Measurements from ENCODE around the gene POU2F1. TPM values are rescaled to one million over a fixed set of nuclear protein-coding genes. Genes with fewer than 3 reads are reported as not detected.

The POU2F1 gene
- polyA plus RNA-seq, 1 donor (not counting 4 experiments of a cell fraction or from before 2014, with no cell fraction given): 3.2 TPM

DNA sequence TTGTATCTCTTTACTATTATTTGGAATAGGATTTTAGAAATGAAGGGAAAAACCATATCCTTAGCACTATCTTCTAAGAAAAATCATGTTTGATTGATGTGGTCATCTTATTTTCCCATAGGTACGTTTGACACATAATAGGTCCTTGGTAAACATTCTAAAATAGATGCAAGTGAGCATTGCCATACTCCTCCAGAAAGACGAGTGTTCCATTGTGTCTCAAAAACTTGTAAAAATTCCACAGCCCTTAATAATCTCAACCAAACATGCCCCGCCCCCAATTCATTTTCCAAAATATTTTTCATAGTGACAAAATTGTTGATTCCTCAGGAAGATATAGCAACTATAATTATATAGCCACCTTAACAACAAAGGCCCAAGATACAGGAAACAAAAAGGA is 184.2 kb downstream of the POU2F1 start:
- H3K27me3 ChIP-seq (ENCODE audit: control insufficient read depth, extremely low read depth, insufficient read depth, low read length): no peaks in the 10 kb centered on the region
- H3K9me3 ChIP-seq (ENCODE audit: control insufficient read depth, low read depth, low read length): no peaks in the 10 kb centered on the region
- DNase-seq (ENCODE audit: low read depth, low spot score) (no peak), FAIRE-seq (no peak)
- H3K4me3 ChIP-seq (ENCODE audit: control insufficient read depth in 2 of 3, extremely low read depth in 1 of 3, insufficient read depth in 2 of 3, low read depth in 1 of 3, low read length in 3 of 3): no peak overlapping the region
- dilution Hi-C loops (cut with MboI; ENCODE audit: extremely low pct_ligation_motif_present, low sequenced_read_pairs): no loop called here
- H3K4me1 ChIP-seq (ENCODE audit: control insufficient read depth, extremely low read depth, insufficient read depth, low read length): no peaks in the 10 kb centered on the region
- H3K4me2 ChIP-seq (ENCODE audit: control insufficient read depth, extremely low read depth, insufficient read depth, low read depth, low read length): no peak overlapping the region
- TF ChIP-seq, protein P1, sequence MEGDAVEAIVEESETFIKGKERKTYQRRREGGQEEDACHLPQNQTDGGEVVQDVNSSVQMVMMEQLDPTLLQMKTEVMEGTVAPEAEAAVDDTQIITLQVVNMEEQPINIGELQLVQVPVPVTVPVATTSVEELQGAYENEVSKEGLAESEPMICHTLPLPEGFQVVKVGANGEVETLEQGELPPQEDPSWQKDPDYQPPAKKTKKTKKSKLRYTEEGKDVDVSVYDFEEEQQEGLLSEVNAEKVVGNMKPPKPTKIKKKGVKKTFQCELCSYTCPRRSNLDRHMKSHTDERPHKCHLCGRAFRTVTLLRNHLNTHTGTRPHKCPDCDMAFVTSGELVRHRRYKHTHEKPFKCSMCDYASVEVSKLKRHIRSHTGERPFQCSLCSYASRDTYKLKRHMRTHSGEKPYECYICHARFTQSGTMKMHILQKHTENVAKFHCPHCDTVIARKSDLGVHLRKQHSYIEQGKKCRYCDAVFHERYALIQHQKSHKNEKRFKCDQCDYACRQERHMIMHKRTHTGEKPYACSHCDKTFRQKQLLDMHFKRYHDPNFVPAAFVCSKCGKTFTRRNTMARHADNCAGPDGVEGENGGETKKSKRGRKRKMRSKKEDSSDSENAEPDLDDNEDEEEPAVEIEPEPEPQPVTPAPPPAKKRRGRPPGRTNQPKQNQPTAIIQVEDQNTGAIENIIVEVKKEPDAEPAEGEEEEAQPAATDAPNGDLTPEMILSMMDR (optimal IDR thresholded peaks at IDR 0.05 in 1 of 3, IDR thresholded peaks at IDR 0.05 in 1 of 3, conservative IDR thresholded peaks at IDR 0.05 in 1 of 3; ENCODE audit: extremely low read depth in 1 of 3, insufficient read depth in 2 of 3, low read length in 3 of 3): no peak
- no peak for TF ChIP-seq EZH2 (IDR thresholded peaks at IDR 0.05; ENCODE audit: low read length)
- H3K27ac ChIP-seq (ENCODE audit: control insufficient read depth, insufficient read depth, low read length): no peak overlapping the region
- H4K20me1 ChIP-seq (ENCODE audit: control insufficient read depth, extremely low read depth, insufficient read depth, low read length): no peaks in the 10 kb centered on the region
- H2AFZ ChIP-seq (ENCODE audit: control insufficient read depth, low read length): no peak overlapping the region
- no peak overlapping the region for H3K9ac ChIP-seq (ENCODE audit: control insufficient read depth, extremely low read depth, insufficient read depth, low read length)
- H3K36me3 ChIP-seq (ENCODE audit: control insufficient read depth in 2 of 2, extremely low read depth in 1 of 2, insufficient read depth in 2 of 2, low read length in 2 of 2): no peaks in the 10 kb centered on the region
- H3K79me2 ChIP-seq (ENCODE audit: control insufficient read depth, insufficient read depth, low read length): no peaks in the 10 kb centered on the region
- no peaks in the 10 kb centered on the region for H3K9me1 ChIP-seq (ENCODE audit: control insufficient read depth, extremely low read depth, insufficient read depth, low read length)

DNA sequence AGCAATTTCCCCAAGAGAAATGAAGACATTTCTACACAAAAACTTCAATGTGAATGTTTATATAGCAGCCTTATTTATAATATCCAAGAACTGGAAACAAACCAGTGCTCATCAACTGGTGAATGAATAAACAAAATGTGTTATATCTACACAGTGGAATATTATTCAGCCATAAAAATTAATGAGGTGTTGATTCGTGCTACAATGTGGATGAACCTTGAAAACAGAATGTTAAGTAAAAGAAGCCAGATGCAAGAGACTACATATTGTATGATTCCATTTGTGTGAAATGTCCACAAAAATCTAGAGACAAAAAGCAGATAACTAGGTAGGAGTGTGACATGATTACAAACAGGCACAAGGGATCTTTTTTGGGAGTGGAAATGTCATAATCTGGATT is 187.7 kb downstream of the POU2F1 start:
- H3K9ac ChIP-seq (ENCODE audit: control insufficient read depth, extremely low read depth, insufficient read depth, low read length): no peak overlapping the region
- peaks cover 1 to 6% of the 10 kb centered on the region in 2 experiments for H3K36me3 ChIP-seq (ENCODE audit: control insufficient read depth in 2 of 2, extremely low read depth in 1 of 2, insufficient read depth in 2 of 2, low read length in 2 of 2)
- TF ChIP-seq, protein P1 (optimal IDR thresholded peaks at IDR 0.05 in 1 of 3, IDR thresholded peaks at IDR 0.05 in 1 of 3, conservative IDR thresholded peaks at IDR 0.05 in 1 of 3; ENCODE audit: extremely low read depth in 1 of 3, insufficient read depth in 2 of 3, low read length in 3 of 3): no peak
- TF ChIP-seq EZH2 (IDR thresholded peaks at IDR 0.05; ENCODE audit: low read length): no peak
- H3K4me2 ChIP-seq (ENCODE audit: control insufficient read depth, extremely low read depth, insufficient read depth, low read depth, low read length): no peak overlapping the region
- H3K27ac ChIP-seq (ENCODE audit: control insufficient read depth, insufficient read depth, low read length): no peak overlapping the region
- H3K4me1 ChIP-seq (ENCODE audit: control insufficient read depth, extremely low read depth, insufficient read depth, low read length): no peaks in the 10 kb centered on the region
- no peaks in the 10 kb centered on the region for H3K9me3 ChIP-seq (ENCODE audit: control insufficient read depth, low read depth, low read length)
- FAIRE-seq: no peak
- no peaks in the 10 kb centered on the region for H3K9me1 ChIP-seq (ENCODE audit: control insufficient read depth, extremely low read depth, insufficient read depth, low read length)
- DNase-seq (ENCODE audit: low read depth, low spot score): no peak
- H3K79me2 ChIP-seq (ENCODE audit: control insufficient read depth, insufficient read depth, low read length): no peaks in the 10 kb centered on the region
- no peak overlapping the region for H2AFZ ChIP-seq (ENCODE audit: control insufficient read depth, low read length)
- H4K20me1 ChIP-seq (ENCODE audit: control insufficient read depth, extremely low read depth, insufficient read depth, low read length): no peaks in the 10 kb centered on the region
- H3K4me3 ChIP-seq (ENCODE audit: control insufficient read depth in 2 of 3, extremely low read depth in 1 of 3, insufficient read depth in 2 of 3, low read depth in 1 of 3, low read length in 3 of 3): no peak overlapping the region
- H3K27me3 ChIP-seq (ENCODE audit: control insufficient read depth, extremely low read depth, insufficient read depth, low read length): no peaks in the 10 kb centered on the region
- dilution Hi-C loops (cut with MboI; ENCODE audit: extremely low pct_ligation_motif_present, low sequenced_read_pairs): no loop called here
